OCI-LY3 (cell line): ENCODE data around the gene COL11A2.
A peak's percentile ranks its signal among the peaks of the same experiment; 100 is the strongest.

Experiments
- H2AFZ ChIP-seq: fragments of 200-600, 300-600 bp; shearing (Covaris generic); 2 replicates; pipeline ENCODE4 v1.6.0; 2014; ENCODE audit warnings: antibody characterized with exemption, low read depth, low read length
- H3K27ac ChIP-seq: fragments of 200-600, 300-600 bp; sonication (generic); 2 replicates; pipeline ENCODE4 v1.5.1; 2014; ENCODE audit warnings: mild to moderate bottlenecking, low read length, moderate library complexity, mixed read lengths
- H3K27me3 ChIP-seq: fragments of 200-600, 300-600 bp; sonication (generic); 2 replicates; pipeline ENCODE4 v1.6.1; 2014; ENCODE audit warnings: low read depth, low read length, mixed read lengths
- H3K36me3 ChIP-seq: fragments of 200-600, 300-600 bp; sonication (generic); replicated peaks from 2 replicates; pipeline ENCODE3; 2014; ENCODE audit warnings: low read depth, low read length, mixed read lengths
- H3K4me1 ChIP-seq: fragments of 300-600, 200-600 bp; sonication (generic); 2 replicates; pipeline ENCODE4 v1.6.1; 2014; ENCODE audit warnings: low read length, mixed read lengths
- H3K4me2 ChIP-seq: fragments of 200-600, 300-600 bp; sonication (generic); 2 replicates; pipeline ENCODE4 v1.6.1; 2014; ENCODE audit warnings: low read length, mixed read lengths
- H3K4me3 ChIP-seq: fragments of 300-600, 200-600 bp; sonication (generic); 2 replicates; pipeline ENCODE4 v1.5.1; 2014; ENCODE audit warnings: antibody characterized with exemption, mild to moderate bottlenecking, low read length, moderate library complexity
- H3K79me2 ChIP-seq: fragments of 300-600, 200-600 bp; shearing (Covaris generic); 2 replicates; pipeline ENCODE4 v1.6.1; 2014; ENCODE audit warnings: mild to moderate bottlenecking, low read length, mixed read lengths
- H3K9ac ChIP-seq: fragments of 300-600, 200-600 bp; shearing (Covaris generic); 2 replicates; pipeline ENCODE4 v1.6.0; 2014; ENCODE audit warnings: mild to moderate bottlenecking, low read length, moderate library complexity
- H3K9me3 ChIP-seq: fragments of 200-600, 300-600 bp; shearing (Covaris generic); 2 replicates; pipeline ENCODE4 v1.6.1; 2014; ENCODE audit warnings: low read length, mixed read lengths; ENCODE audit not compliant: insufficient read depth
- H4K20me1 ChIP-seq: fragments of 200-600, 300-600 bp; sonication (generic); 2 replicates; pipeline ENCODE4 v1.6.1; 2016; ENCODE audit warnings: low read length, mixed read lengths; ENCODE audit not compliant: insufficient read depth
- CTCF ChIP-seq: fragments of 200-600, 300-600 bp; sonication (generic); IDR thresholded peaks from 2 replicates; pipeline ENCODE4 v1.5.1; 2014; ENCODE audit warnings: antibody characterized with exemption, low read length, low read depth
- EZH2phosphoT487 ChIP-seq: fragments of 200-600 bp; shearing (Covaris generic); IDR thresholded peaks from 2 replicates; pipeline ENCODE4 v1.6.1; 2018; ENCODE audit warnings: antibody characterized with exemption, mixed run types, low read depth

COL11A2 gene

GRCh38 chr6:33113755-33114154 is 78.5 kb downstream of the COL11A2 start:
- Histone ChIP-seq H3K4me3 (no peak overlapping the region), H3K9ac (no peak overlapping the region), H3K27ac (no peak overlapping the region), H3K9me3 (no peaks in the 10 kb centered on the region), H3K36me3 (no peaks in the 10 kb centered on the region), H3K27me3 (0 out of 2 replicates have a peak, but pooled peaks cover 4% of the 10 kb centered on the region), H3K4me2 (peak overlapping the region; percentile 56), H4K20me1 (no peaks in the 10 kb centered on the region), H2AFZ (no peak overlapping the region), H3K79me2 (no peaks in the 10 kb centered on the region), H3K4me1 (peaks cover 34% of the 10 kb centered on the region)
- TF ChIP-seq EZH2phosphoT487: no peak
- no peak for TF ChIP-seq CTCF
